ENCODE measurements around the gene FOXE1.

FOXE1 gene

DNA sequence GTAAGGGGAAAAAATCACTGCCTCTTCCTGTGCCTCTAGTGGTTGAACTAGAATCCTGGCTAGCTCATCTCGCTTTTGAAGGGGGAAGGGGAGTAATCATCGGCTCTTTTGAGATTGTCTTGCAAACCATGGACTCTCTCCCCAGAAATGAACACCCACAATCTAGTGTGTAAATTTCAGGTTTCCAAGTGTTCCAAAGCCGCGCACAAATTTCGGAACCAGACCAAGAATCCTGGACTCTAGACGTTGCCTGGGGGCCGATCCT is 4.9 kb upstream of the FOXE1 start:
- DNase-seq (ENCODE audit: extremely low read depth in 1 of 2, low read depth in 1 of 2) = no peak

DNA sequence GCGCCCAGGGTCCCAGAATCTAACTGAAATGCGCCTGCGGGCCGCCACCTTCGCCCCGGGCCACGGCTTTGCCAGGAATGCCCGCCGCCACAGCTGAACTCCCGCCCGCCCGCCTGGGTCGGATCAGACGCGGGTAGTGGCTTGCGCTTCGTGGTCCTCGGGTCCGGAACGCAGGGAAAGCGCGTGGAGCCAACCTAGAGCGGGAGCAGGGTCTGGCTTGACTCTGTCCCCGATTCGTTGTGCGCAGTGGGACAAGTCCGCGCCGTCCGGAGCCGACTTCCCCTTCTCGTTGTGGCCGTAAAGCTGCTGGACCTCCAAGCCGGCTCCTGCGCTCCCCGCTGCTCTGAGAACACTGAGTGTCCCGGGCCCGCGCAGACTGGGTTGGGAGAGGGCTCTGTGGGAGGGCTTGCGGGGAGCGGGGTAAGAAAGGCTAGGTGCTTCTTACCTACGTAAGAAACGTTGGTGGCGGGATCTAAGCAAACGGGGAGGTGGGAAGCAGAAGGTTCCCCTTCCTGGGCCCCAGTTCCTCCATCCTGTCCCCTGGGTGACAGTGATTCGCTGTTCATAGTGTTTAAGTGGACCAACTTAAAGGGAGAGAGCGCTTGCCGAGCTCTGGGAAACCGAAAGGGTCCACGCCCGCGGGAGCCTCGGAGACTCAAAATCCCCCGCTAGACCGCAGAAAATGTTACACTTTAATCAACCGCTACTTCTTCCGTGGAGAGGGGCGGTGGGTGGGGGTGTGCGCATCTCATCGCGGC is 4.4 kb upstream of the FOXE1 start:
- DNase-seq (ENCODE audit: extremely low read depth in 1 of 2, low read depth in 1 of 2) = no peak

DNA sequence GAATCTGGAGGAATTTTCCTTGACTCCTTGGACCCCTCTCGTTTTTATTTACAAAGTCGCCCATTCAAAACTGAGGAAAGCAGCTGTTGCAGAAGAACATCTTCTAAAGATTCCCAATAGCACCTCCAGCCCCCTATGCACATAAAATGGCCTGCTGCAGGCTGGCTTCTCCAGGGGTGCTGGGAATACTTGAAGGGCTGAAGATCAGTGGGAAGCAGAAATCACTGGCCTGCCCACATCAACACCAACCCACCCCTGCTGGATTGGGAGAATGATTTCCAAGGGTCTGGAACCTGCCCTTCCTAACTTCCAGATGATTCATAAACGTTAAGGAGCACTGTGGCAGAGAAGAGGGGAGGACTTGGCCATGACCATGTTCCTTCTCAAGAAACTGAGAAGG is 3.0 kb upstream of the FOXE1 start:
- DNase-seq (ENCODE audit: extremely low read depth in 1 of 2, low read depth in 1 of 2) = no peak

DNA sequence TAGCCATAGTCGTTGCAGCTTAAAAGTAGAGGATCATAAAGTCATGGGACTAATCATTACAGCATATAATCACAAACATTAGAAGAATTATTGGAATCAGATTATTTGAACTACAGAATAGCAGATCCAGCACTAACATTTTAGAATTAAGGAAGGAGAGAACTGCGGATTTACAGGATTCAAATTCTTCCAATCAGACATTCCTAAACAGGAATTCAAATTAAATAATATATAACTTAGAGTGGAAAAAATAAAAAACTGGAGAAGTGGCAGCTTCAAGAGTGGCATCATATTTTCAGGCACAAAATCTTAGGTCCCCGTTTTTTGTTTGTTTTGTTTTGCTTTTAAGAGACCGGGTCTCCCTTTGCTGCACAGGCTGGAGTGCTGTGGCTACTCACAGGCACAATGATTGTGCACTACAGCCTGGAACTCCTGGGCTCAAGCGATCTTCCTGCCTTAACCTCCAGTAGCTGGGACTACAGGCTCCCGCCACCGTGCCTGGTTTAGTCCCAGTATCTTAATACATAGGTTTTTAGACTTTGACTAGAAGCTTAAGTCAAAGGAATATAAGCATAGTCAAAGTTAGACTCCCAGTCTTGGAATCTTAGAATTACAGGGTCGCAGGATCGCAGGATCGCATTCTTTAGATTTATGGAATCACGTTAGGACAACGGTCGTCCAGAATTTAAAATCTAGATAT is 2.1 kb upstream of the FOXE1 start:
- DNase-seq (ENCODE audit: extremely low read depth in 1 of 2, low read depth in 1 of 2) = no peak

DNA sequence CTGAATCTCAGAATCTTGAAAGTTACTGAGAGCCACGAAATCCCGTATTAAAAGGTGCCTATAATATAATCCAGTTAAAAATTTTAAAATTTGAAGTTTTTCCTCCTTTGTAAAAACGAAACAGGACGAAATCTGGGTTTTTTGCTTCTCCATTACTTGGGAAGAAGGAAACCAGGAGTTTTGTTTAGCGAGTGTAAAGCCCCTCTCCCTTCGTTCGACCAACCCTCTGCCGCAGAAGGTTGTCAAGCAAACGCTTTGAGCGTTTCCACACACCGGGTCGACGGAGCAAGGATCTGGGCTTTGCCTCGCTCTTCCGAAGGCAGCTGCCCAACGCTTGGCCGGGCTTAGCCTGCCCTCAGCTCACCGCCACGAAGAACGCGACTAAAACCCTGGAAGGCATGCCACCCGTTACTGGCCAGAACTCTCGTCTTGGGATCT is 1.6 kb upstream of the FOXE1 start:
- DNase-seq (ENCODE audit: extremely low read depth in 1 of 2, low read depth in 1 of 2) = no peak

DNA sequence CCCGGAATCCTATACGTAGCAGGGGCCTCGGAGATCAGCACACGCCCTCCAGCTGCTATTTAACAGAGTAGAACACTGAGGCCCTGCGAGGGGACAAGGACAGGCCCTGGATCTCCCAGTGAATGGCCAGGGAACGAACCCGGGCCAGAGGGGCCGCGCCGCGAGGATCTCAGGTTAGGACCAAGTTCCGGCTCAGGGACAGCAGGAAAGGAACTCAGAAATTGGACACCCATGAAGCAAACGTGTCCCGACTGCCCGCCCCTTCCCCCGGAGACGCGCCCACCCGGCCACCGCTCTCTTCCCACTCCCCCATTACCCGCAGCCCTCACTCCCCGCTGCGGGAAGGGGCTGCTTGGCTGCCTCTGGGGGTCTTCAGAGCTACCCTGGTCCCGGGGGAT is 1.0 kb upstream of the FOXE1 start:
- DNase-seq (ENCODE audit: extremely low read depth in 1 of 2, low read depth in 1 of 2) = no peak

DNA sequence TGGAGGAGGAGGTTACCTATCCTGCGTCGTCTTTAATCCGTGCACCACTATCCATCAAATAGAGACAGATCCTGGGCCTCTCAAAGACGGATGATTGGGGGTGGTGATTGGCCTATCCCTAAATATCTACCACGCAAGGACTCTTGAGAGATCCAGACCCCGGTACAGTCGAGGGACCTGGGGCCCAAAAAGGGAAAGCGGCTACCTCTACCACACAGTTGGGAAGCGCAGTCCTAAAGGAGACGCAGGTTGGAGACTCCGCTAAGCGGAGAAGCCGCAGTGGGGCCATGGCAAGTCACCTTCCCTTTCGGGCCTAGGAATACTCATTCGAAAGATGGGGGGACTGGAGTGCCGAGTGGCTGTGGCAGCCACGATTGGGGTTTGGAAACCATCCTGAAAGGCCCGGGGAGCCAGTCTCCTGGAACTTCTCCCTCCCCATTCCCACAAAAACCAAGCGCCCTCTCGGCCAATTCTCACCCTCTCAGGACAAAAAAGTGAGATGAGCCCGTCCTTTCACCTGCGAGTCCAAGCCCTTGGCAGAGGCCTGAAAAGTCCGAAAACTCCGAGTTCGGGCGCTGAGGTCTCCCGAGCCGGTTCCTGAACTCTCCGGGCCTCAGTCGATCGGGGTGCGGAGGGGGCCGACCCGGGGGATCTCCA is 499 bp upstream of the FOXE1 start:
- DNase-seq (ENCODE audit: extremely low read depth in 1 of 2, low read depth in 1 of 2) = no peak

DNA sequence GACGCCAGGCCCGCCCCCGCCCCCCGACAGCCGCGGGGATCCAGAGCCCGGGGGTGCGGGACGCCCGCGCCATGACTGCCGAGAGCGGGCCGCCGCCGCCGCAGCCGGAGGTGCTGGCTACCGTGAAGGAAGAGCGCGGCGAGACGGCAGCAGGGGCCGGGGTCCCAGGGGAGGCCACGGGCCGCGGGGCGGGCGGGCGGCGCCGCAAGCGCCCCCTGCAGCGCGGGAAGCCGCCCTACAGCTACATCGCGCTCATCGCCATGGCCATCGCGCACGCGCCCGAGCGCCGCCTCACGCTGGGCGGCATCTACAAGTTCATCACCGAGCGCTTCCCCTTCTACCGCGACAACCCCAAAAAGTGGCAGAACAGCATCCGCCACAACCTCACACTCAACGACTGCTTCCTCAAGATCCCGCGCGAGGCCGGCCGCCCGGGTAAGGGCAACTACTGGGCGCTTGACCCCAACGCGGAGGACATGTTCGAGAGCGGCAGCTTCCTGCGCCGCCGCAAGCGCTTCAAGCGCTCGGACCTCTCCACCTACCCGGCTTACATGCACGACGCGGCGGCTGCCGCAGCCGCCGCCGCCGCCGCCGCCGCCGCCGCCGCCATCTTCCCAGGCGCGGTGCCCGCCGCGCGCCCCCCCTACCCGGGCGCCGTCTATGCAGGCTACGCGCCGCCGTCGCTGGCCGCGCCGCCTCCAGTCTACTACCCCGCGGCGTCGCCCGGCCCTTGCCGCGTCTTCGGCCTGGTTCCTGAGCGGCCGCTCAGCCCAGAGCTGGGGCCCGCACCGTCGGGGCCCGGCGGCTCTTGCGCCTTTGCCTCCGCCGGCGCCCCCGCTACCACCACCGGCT is 1.0 kb downstream of the FOXE1 start:
- peak; percentile 8 to 28 for DNase-seq (ENCODE audit: extremely low read depth in 1 of 2, low read depth in 1 of 2)

DNA sequence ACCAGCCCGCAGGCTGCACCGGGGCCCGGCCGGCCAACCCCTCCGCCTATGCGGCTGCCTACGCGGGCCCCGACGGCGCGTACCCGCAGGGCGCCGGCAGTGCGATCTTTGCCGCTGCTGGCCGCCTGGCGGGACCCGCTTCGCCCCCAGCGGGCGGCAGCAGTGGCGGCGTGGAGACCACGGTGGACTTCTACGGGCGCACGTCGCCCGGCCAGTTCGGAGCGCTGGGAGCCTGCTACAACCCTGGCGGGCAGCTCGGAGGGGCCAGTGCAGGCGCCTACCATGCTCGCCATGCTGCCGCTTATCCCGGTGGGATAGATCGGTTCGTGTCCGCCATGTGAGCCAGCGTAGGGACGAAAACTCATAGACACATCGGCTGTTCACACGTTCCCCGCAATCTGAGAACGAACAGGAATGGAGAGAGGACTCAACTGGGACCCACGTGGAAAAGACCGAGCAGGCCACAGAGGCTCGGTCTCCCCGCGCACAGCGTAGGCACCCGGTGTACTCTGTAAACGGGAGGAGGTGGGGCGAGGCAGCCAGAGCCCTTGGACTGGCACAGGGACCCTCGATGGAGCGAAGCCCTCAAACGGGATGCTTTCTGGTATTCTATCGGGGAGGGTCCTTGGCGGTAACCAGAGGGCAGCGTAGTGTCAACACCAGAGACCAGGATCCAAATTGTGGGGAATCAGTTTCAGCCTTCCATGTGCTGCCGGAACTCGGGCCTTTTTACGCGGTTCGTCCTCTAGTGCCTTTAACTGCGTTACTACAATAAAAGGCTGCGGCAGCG is 1.9 kb downstream of the FOXE1 start:
- DNase-seq (ENCODE audit: extremely low read depth in 1 of 2, low read depth in 1 of 2) = no peak

DNA sequence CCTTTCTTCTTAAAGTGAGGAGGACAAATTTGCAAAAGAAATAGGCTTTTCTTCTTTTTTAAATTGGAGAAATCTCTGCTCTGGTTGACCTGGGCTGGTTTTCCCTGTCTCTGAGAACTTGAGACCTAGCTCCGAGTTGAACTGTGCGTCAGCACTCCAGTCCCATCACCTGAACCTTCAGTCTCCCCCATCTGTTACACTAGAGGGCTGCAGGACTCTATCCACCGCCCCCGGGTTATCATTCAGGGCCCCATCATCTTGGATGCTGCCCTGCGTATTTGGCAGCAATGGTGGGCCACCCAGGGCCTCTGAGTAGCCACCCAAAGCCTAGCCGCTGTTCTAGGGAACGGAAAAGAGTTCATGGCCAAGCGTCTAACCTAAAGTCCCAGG is 2.5 kb downstream of the FOXE1 start:
- DNase-seq (ENCODE audit: extremely low read depth in 1 of 2, low read depth in 1 of 2) = no peak

DNA sequence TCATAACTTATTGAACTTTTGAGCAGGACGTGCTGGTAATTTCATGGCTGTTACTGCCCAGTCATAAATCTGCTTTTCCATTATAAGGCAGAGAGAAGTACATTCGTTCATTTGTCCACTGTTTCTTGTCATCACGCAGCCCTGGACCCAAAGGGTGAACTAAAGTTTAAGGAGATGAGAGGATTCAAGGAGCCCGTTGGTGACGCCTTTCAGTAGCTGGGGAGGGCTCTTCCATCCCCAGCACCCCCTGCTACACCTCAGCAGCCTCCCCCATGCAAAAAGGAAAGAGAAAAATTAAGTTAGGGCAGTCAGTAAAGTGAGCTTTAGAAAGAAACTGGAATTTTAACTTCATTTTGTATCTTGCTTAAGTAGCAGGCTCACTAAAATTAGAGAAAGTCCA is 2.9 kb downstream of the FOXE1 start:
- no peak for DNase-seq (ENCODE audit: extremely low read depth in 1 of 2, low read depth in 1 of 2)

DNA sequence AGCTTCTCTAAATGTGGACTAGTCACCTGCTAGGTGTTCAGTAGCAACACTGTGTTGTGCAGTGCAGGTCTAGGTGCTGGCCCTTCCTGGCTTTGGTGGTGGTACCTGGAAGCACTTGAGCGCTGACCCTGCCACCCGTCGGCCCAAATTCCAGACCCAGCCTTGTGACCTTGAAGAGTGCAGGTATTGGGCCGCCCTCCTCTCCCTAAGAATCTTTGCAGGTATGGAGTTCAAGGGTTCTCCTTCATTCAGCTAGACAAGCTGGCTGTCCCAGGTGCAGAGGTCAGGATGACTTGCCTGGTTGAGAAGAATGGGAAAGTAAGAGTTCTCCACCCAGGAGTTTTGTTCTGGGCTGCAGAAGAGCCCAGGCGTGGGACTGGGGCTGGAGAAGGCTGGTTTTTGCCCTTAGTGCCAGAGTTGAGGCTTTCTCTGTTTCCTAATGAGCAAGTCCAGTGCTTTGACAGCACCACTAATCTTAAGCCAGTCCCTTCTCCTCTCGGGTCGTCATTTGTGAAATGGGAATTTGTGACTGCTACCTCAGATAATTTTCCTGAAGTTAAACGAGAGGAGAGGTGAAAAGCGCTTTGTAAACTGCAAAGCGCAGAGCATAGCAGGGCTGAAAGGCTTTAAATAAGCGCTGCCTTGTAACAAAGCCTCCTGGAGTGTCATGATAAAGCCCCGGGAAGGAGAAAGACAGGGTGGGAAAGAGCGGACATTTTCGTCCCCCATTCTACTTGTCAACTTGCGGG is 4.0 kb downstream of the FOXE1 start:
- DNase-seq (ENCODE audit: extremely low read depth in 1 of 2, low read depth in 1 of 2) = no peak

DNA sequence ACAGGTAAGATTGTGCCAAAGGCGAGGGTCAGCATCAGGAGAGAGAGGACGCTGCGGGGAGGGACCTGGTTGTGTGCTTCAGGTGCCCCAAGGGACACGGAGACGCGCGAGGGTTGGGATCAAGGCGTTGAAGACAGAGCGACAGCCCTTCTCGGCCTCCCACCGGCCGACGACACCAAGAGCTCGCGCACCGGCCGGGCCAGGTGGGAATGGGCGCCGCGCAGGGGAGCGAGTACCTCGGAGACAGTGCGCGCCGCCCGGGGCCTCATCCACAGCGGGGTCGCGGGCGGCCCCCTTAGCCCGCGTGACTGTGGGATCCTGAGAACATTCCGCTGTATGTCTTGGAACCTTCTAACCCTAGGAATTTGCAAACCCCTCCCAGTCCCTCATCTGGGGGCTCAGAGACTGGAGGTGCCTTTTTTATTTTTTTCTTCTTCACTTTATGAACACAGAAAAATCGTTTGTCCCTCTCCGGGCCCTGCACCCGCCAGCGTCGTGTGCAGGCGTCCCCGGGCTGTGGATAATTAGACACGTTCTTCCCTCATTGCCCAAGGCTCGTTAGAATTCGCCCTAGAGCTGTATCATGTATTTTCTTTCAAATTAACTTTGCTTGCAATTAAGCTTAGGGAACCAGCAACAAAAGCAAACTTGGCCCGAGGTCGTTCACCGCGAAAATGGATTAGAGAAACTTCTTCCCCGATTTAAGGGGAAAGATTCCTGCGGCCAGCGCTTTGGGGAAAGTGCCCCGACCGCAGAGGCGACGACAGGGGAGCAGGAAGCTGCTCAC is 4.8 kb downstream of the FOXE1 start:
- DNase-seq (ENCODE audit: extremely low read depth in 1 of 2, low read depth in 1 of 2) = no peak

DNA sequence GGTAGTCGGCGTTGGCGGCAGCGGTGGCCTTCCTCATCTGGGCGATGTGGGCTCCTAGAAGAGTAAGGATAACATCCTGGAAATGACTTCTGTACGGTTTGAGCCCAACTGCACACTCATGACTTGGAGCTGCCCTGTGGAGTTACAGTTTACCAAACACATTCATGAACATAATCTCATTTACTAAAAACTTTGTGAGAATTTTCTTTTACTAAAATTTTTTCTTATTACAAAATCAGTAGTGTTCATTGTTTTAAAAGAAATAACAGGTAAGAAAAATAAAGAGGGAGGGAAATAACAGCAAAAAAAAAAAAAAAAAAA is 5.3 kb downstream of the FOXE1 start:
- no peak for DNase-seq (ENCODE audit: extremely low read depth in 1 of 2, low read depth in 1 of 2)

DNA sequence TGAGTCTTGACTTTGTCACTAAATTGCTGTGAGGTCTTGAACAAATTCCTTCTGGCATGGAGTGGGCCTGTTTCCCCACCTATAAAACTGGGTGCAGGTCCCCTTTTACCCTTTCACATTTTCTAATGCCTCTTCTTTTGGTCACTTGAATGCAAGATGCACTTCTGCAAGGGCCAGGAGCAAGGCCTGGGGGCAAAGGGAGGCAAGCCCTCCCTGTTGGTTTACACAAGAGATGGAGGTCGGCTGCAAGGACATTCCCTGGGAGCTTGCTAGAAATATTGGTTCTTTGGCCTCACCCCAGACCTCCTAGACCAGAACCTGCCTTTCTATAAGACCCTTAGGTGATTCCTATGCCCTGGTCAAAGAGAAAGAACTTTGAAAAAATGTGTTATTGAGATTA is 5.8 kb downstream of the FOXE1 start:
- DNase-seq (ENCODE audit: extremely low read depth in 1 of 2, low read depth in 1 of 2) = no peak

DNA sequence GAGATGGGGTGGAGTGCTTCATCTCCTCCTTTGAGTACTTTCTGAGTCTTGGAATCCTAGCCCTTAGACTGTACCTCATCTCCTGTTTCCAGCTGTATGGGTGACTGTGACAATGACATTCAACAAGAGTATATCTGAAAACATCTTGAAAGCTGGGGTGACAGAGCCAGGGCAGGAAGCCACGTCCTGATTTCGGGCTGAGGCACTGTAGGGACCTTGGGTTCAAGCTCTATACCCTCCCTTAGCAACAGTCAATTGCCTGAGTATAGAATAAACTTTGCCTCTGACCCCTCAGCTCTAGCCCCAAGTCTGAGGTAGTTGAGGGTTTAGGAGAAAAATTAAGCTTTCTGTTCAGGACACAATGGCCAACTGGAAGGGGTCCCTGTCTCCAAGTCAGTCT is 6.3 kb downstream of the FOXE1 start:
- no peak for DNase-seq (ENCODE audit: extremely low read depth in 1 of 2, low read depth in 1 of 2)

DNA sequence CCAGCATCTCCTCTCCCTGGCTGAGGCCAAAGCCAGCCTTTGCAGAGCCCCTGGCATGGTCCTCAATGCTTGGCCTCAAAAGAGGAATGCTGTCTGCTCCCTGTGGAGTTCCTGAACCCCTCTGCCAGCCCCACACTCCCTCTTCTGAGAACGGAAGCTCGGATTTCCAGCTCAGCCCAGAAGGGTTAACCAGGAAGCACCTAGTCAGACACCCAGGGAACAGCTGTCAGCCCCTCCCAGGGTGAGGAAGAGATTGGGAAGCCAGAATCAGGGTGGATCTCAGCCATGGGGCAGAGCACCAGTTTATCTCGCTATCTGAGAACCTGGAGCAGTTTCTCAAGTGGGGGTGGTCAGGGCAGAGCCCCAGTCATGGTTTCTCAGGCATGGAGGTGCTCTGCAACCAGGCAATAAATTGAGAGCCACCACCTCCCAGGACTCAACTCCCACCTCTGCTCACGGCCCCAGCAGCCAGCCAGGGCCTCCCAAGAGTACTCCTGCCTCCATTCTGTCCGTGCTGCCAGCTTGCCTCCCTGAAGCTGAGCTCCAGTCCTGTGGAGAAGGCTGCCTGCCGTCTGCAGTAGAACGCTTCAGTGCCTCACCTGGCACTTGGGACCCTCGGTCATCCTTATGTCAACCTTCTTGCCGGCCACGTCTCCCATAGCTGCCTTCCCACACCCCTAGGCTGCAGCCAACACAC is 7.6 kb downstream of the FOXE1 start:
- no peak for DNase-seq (ENCODE audit: extremely low read depth in 1 of 2, low read depth in 1 of 2)

DNA sequence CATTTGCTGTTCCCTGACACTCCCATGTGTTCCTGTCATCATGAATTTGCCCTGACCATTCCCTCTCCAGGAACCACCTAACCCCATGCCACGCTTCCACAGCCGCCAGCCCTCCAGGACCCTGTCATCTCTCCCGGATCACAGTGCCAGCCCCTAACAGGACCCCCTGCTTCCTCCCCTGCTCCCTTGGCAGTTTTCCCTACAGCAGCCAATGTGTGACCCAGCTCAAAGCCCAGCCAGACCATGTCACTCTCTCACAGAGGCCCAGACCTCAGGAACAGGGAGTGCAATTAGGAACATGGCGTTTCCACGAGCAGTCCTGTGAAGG is 8.1 kb downstream of the FOXE1 start:
- DNase-seq (ENCODE audit: extremely low read depth in 1 of 2, low read depth in 1 of 2) = no peak

DNA sequence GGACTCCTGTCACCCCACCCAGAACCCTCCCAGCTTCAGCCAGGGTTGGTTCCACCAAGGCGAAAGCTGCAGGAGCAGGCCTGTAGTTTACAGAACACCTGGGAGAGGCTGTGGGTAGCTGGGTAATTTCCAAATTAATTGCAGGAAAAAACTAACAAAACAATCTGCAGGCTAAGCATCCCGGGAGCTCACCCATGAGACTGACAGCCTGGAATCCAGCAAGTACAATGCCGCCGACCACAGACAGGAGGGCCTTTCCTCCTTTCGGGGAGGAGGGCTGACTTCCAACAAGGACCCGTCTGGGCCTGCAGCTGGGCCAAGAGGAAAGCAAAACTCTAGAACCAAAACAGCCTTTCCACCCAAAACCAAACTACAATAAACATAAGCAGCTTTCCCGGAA is 10.3 kb downstream of the FOXE1 start:
- DNase-seq (ENCODE audit: extremely low read depth in 1 of 2, low read depth in 1 of 2) = no peak

Measured in activated CD8-positive, alpha-beta memory T cell treated with anti-CD3 and anti-CD28 coated beads for 1 hour (primary cell).